ENCODE measurements around the gene CALHM1. TPM values are rescaled to one million over a fixed set of nuclear protein-coding genes. Genes with fewer than 3 reads are reported as not detected.
"Not testable (repeated sequence)": the region's sequence is repeated elsewhere in the genome, so short reads cannot be mapped to it uniquely, and the experiment has no call there.

Gene CALHM1
- total RNA-seq, 1 donor from 2014 or later, result not detected

GRCh38 chr10:103487410-103487708, 28.7 kb upstream of the CALHM1 start:
- no peak for DNase-seq (ENCODE audit: low read depth)

GRCh38 chr10:103486635-103487409, 28.1 kb upstream of the CALHM1 start:
- not testable (repeated sequence) for DNase-seq (ENCODE audit: low read depth)

GRCh38 chr10:103481974-103482531, 23.4 kb upstream of the CALHM1 start:
- peak; percentile 67 for DNase-seq (ENCODE audit: low read depth)

GRCh38 chr10:103480521-103480920, 21.8 kb upstream of the CALHM1 start:
- peak; percentile 78 for DNase-seq (ENCODE audit: low read depth)

GRCh38 chr10:103479135-103479534, 20.4 kb upstream of the CALHM1 start, which contains the start of gene CALHM3:
Gene CALHM3, minus strand, starts transcription at chr10:103479240. Its CDS starts 208 bp downstream, at chr10:103479032.
- DNase-seq (ENCODE audit: low read depth), result peak; percentile 61

- DNase-seq (ENCODE audit: low read depth), result no peak
Measured at GRCh38 chr10:103478671-103479070, 20.0 kb upstream of the CALHM1 start.

GRCh38 chr10:103476046-103476768, 17.5 kb upstream of the CALHM1 start:
- DNase-seq (ENCODE audit: low read depth), result no peak

- DNase-seq (ENCODE audit: low read depth), result no peak
Measured at GRCh38 chr10:103475437-103475836, 16.7 kb upstream of the CALHM1 start.

GRCh38 chr10:103474077-103474476, 15.4 kb upstream of the CALHM1 start:
- no peak for DNase-seq (ENCODE audit: low read depth)

GRCh38 chr10:103473261-103473671, 14.6 kb upstream of the CALHM1 start:
- DNase-seq (ENCODE audit: low read depth), result no peak

GRCh38 chr10:103472005-103472404, 13.3 kb upstream of the CALHM1 start:
- no peak for DNase-seq (ENCODE audit: low read depth)

GRCh38 chr10:103470761-103471653, 12.3 kb upstream of the CALHM1 start:
- no peak for DNase-seq (ENCODE audit: low read depth)

GRCh38 chr10:103469201-103469600, 10.5 kb upstream of the CALHM1 start:
- DNase-seq (ENCODE audit: low read depth), result no peak

GRCh38 chr10:103467406-103467805, 8.7 kb upstream of the CALHM1 start:
- DNase-seq (ENCODE audit: low read depth), result no peak

GRCh38 chr10:103466734-103467133, 8.0 kb upstream of the CALHM1 start:
- no peak for DNase-seq (ENCODE audit: low read depth)

GRCh38 chr10:103465411-103466179, 6.9 kb upstream of the CALHM1 start:
- DNase-seq (ENCODE audit: low read depth), result no peak

GRCh38 chr10:103463499-103463898, 4.8 kb upstream of the CALHM1 start:
- DNase-seq (ENCODE audit: low read depth), result no peak

- no peak for DNase-seq (ENCODE audit: low read depth)
Measured at GRCh38 chr10:103459615-103460014, 915 bp upstream of the CALHM1 start.

- DNase-seq (ENCODE audit: low read depth), result no peak
Measured at GRCh38 chr10:103457896-103458583, 660 bp downstream of the CALHM1 start.

GRCh38 chr10:103457176-103457712, 1.5 kb downstream of the CALHM1 start:
- peak; percentile 56 for DNase-seq (ENCODE audit: low read depth)
